HEK293 (cell line): ENCODE data around the gene TNFSF13.

Source experiments
- CTCF ChIA-PET: fragments of 350-600 bp; formaldehyde crosslinking; extraction: SDS; loops from one replicate; lab custom pipeline; 2021; ENCODE audit warnings: antibody characterized with exemption; lab: Yijun Ruan, JAX
- POLR2A ChIA-PET: fragments of 300-600 bp; formaldehyde crosslinking; extraction: SDS; loops from one replicate; lab custom pipeline; 2020; ENCODE audit warnings: antibody characterized with exemption, inconsistent platforms; lab: Yijun Ruan, JAX
- H3K27ac ChIP-seq: fragments of 200-500 bp; sonication (Bioruptor generic); 2 replicates; pipeline ENCODE4 v1.5.1; 2014; ENCODE audit warnings: low read depth, low read length, control low read depth, inconsistent platforms; ENCODE audit errors: extremely low read depth
- H3K36me3 ChIP-seq, 2 experiments: fragments of 200-500 bp in 1 of 2; sonication (Bioruptor generic) in 1 of 2; 1 replicate in 1 of 2; 2 replicates in 1 of 2; pipeline ENCODE4 v1.5.1; 2014 to 2017; ENCODE audit warnings: inconsistent platforms in 2 of 2, low read length in 2 of 2; ENCODE audit not compliant: control insufficient read depth in 2 of 2, insufficient read depth in 1 of 2
- H3K4me1 ChIP-seq: fragments of 200-500 bp; sonication (Bioruptor generic); 2 replicates; pipeline ENCODE4 v1.5.1; 2014; ENCODE audit warnings: mild to moderate bottlenecking, low read length, inconsistent platforms; ENCODE audit not compliant: control insufficient read depth, insufficient read depth
- H3K4me3 ChIP-seq: 2 replicates; pipeline ENCODE4 v1.5.1; 2011; ENCODE audit warnings: low read depth, mild to moderate bottlenecking, control low read depth, low read length, moderate library complexity
- H3K9me3 ChIP-seq: fragments of 200-500 bp; sonication (Bioruptor generic); 2 replicates; pipeline ENCODE4 v1.5.1; 2014; ENCODE audit warnings: low read depth, low read length, inconsistent platforms; ENCODE audit not compliant: control insufficient read depth, insufficient read depth
- AEBP2 ChIP-seq: fragments of 450-650 bp; formaldehyde crosslinking; IDR thresholded peaks from 2 replicates; pipeline ENCODE4 v1.5.1; 2016; ENCODE audit warnings: missing biosample characterization, missing genetic modification characterization, borderline replicate concordance
- GLIS1 ChIP-seq: fragments of 450-650 bp; formaldehyde crosslinking; IDR thresholded peaks from 2 replicates; pipeline ENCODE4 v1.5.1; 2016; ENCODE audit warnings: missing biosample characterization, missing genetic modification characterization
- GLIS2 ChIP-seq: fragments of 450-650 bp; formaldehyde crosslinking; IDR thresholded peaks from 2 replicates; pipeline ENCODE4 v1.5.1; 2016; ENCODE audit warnings: missing biosample characterization, missing genetic modification characterization
- HOXC10 ChIP-seq: sonication (generic); formaldehyde crosslinking; IDR thresholded peaks from 2 replicates; pipeline ENCODE4 v1.8.1; 2023; ENCODE audit warnings: mild to moderate bottlenecking, missing genetic modification reagents
- KLF10 ChIP-seq: fragments of 450-650 bp; IDR thresholded peaks from 2 replicates; pipeline ENCODE4 v1.5.1; 2018; ENCODE audit warnings: missing biosample characterization, mild to moderate bottlenecking, missing genetic modification characterization
- KLF7 ChIP-seq: fragments of 450-650 bp; formaldehyde crosslinking; IDR thresholded peaks from 2 replicates; pipeline ENCODE4 v1.5.1; 2016; ENCODE audit warnings: missing biosample characterization, missing genetic modification characterization, borderline replicate concordance
- OVOL3 ChIP-seq: fragments of 450-650 bp; formaldehyde crosslinking; IDR thresholded peaks from 2 replicates; pipeline ENCODE4 v1.5.1; 2016; ENCODE audit warnings: missing biosample characterization, missing genetic modification characterization
- ZBTB48 ChIP-seq: fragments of 450-650 bp; formaldehyde crosslinking; IDR thresholded peaks from 2 replicates; pipeline ENCODE4 v1.5.1; 2016; ENCODE audit warnings: missing biosample characterization, missing genetic modification characterization
- ZFHX2 ChIP-seq: fragments of 450-650 bp; formaldehyde crosslinking; conservative IDR thresholded peaks from 2 replicates; pipeline ENCODE4 v1.5.1; 2016; ENCODE audit warnings: missing biosample characterization, missing genetic modification characterization
- ZFP3 ChIP-seq: fragments of 450-650 bp; formaldehyde crosslinking; IDR thresholded peaks from 2 replicates; pipeline ENCODE4 v1.5.1; 2016; ENCODE audit warnings: low read depth, missing biosample characterization, missing genetic modification characterization
- ZNF132 ChIP-seq: fragments of 450-650 bp; formaldehyde crosslinking; IDR thresholded peaks from 2 replicates; pipeline ENCODE4 v1.5.1; 2017; ENCODE audit warnings: missing biosample characterization, missing genetic modification characterization, borderline replicate concordance
- ZNF146 ChIP-seq: fragments of 450-650 bp; formaldehyde crosslinking; IDR thresholded peaks from 2 replicates; pipeline ENCODE4 v1.5.1; 2016; ENCODE audit warnings: missing biosample characterization, missing genetic modification characterization
- ZNF2 ChIP-seq: fragments of 450-650 bp; formaldehyde crosslinking; IDR thresholded peaks from 2 replicates; pipeline ENCODE4 v1.5.1; 2016; ENCODE audit warnings: missing biosample characterization, missing genetic modification characterization
- ZNF341 ChIP-seq: fragments of 450-650 bp; formaldehyde crosslinking; IDR thresholded peaks from 2 replicates; pipeline ENCODE4; 2016; ENCODE audit warnings: low read depth, missing biosample characterization, missing genetic modification characterization
- ZNF501 ChIP-seq: fragments of 450-650 bp; formaldehyde crosslinking; IDR thresholded peaks from 2 replicates; pipeline ENCODE4 v1.5.1; 2016; ENCODE audit warnings: missing biosample characterization, missing genetic modification characterization
- ZNF626 ChIP-seq: fragments of 450-650 bp; sonication (Bioruptor Pico); formaldehyde crosslinking; IDR thresholded peaks from 2 replicates; pipeline ENCODE4 v1.5.1; 2018; ENCODE audit warnings: missing biosample characterization, missing genetic modification characterization, inconsistent platforms
- ZNF707 ChIP-seq: fragments of 450-650 bp; formaldehyde crosslinking; IDR thresholded peaks from 2 replicates; pipeline ENCODE4 v1.5.1; 2016; ENCODE audit warnings: missing biosample characterization, missing genetic modification characterization
- ZNF791 ChIP-seq: fragments of 450-650 bp; formaldehyde crosslinking; IDR thresholded peaks from 2 replicates; pipeline ENCODE4 v1.5.1; 2016; ENCODE audit warnings: missing biosample characterization, missing genetic modification characterization
- TF ChIP-seq, protein P1 (sequence below): fragments of 450-650 bp; formaldehyde crosslinking; IDR thresholded peaks from 2 replicates; pipeline ENCODE4 v1.5.1; 2016; ENCODE audit warnings: missing biosample characterization, missing genetic modification characterization

The TNFSF13 gene

DNA sequence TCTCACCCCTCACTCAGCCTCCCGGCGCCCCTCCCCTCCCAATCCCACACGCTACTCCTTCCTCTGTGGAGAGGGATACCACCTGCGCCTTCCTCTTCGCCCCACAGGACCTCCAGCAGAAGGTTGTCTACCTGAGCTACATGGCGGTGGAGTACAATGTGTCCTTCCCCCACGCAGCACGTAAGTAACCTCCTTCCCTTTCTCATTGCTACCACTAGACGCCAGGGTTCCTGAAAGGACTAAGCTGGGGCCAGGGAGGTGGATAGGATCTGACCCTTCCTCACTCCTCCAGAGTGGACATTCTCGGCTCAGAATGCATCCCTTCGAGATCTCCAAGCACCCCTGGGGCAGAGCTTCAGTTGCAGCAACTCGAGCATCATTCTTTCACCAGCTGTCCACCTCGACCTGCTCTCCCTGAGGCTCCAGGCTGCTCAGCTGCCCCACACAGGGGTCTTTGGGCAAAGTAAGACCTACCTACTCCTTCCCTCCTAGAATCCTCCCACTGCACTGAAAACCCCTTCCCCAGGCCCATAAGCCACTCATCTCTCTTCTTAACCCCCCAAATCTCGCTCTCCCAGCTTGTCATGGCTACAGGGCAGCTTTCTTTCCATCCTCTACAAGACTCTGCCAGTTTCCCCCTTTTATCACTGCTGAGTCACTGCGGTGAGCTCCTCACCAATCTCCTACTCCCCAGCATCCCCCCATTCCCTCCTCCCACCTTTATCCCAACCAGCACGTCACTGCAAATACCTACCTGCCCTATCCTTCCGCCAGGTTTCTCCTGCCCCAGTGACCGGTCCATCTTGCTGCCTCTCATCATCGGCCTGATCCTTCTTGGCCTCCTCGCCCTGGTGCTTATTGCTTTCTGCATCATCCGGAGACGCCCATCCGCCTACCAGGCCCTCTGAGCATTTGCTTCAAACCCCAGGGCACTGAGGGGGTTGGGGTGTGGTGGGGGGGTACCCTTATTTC, 22.3 kb downstream of the TNFSF13 start (continued):
- no peak for TF ChIP-seq ZNF501
- TF ChIP-seq ZNF2 = no peak
- no peak for TF ChIP-seq ZNF132
- TF ChIP-seq ZBTB48 = no peak
- TF ChIP-seq HOXC10 (CRISPR knock-in tag) = no peak

DNA sequence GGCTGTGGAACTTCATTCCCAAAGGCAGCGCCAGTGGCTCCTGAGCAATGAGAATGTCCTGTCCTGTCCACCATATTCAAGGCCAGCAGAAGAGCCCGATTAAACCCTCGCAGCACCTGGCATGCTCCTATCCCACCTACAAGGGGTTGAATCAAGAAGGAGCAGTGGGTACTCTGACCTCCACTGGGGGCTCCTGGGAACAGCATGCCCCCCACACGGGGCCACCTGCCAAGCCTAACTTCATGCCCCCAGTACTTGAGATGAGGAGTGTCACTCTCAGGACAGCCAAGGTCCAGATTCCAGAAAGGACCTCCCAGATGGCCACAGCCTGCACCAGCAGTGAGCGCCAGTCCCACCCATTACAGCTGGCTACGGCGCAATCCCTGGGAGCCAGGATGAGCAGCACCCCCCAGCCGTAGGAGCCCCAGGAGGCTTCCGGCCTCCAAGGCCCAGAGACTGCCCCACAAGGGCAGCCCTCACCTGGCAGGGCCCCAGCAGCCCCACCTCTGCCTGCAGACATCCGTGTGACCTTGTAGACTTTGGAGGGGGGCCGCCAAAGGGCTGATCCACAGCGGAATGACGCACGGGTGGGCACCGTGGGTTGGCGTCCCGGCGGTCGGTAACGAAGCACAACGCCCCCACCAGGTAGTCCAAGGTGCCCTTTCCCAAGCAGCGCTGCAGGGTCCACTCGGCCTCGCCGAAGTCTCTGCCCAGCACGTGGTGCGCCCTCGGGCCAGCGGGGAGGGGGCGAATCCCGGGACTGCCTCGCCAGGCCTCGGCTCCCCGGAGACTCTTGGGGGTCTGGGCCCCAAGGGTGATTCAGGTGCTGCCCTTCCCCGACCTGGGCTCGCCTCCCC, 24.1 kb downstream of the TNFSF13 start:
- peak overlapping the region; percentile 86 for H3K4me3 ChIP-seq
- POLR2A ChIA-PET = interaction anchor here (1.0 to 5.5 kb wide), 16 partner anchors 9 to 253 kb away, joined by 3 to 98 read pairs (median 8); partner anchors contain the start of genes DNAH2, FXR2, NEURL4 and POLR2A
- H3K36me3 ChIP-seq = peaks cover 5 to 61% of the 10 kb centered on the region in 2 experiments; a peak in 2 of 3 replicates
- no peak for TF ChIP-seq ZFP3
- TF ChIP-seq ZNF146 (tag by site-specific recombination) = peak; percentile 8; the same call in 1 of the 2 replicates
- TF ChIP-seq ZNF341 (tag by site-specific recombination) = peak; percentile 18; the same call in 1 of the 2 replicates
- TF ChIP-seq KLF10 (tag by site-specific recombination) = no peak
- TF ChIP-seq GLIS2 (tag by site-specific recombination) = peak; percentile 57; the same call in 1 of the 2 replicates
- TF ChIP-seq AEBP2 (tag by site-specific recombination) = no peak
- TF ChIP-seq, protein P1, sequence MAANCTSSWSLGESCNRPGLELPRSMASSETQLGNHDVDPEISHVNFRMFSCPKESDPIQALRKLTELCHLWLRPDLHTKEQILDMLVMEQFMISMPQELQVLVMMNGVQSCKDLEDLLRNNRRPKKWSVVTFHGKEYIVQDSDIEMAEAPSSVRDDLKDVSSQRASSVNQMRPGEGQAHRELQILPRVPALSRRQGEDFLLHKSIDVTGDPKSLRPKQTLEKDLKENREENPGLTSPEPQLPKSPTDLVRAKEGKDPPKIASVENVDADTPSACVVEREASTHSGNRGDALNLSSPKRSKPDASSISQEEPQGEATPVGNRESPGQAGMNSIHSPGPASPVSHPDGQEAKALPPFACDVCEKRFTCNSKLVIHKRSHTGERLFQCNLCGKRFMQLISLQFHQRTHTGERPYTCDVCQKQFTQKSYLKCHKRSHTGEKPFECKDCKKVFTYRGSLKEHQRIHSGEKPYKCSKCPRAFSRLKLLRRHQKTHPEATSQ = no peak
- TF ChIP-seq ZNF707 (tag by site-specific recombination) = no peak
- no peak for TF ChIP-seq ZNF626 (tag by site-specific recombination)
- no peak for TF ChIP-seq ZNF791
- TF ChIP-seq ZFHX2 (tag by site-specific recombination) = no peak
- TF ChIP-seq OVOL3 (tag by site-specific recombination) = no peak
- TF ChIP-seq GLIS1 (tag by site-specific recombination) = peak; percentile 98
- TF ChIP-seq KLF7 (tag by site-specific recombination) = no peak
- CTCF ChIA-PET = interaction anchor here (0.7 to 2.7 kb wide), 4 partner anchors 12 to 223 kb away, joined by 3 to 18 read pairs (median 4); partner anchors contain the start of genes TP53 and WRAP53
- peak overlapping the region; percentile 95 for H3K27ac ChIP-seq
- no peaks in the 10 kb centered on the region for H3K9me3 ChIP-seq
- peaks cover 8% of the 10 kb centered on the region; the same call in 1 of the 2 replicates for H3K4me1 ChIP-seq
